ENCODE results near the gene G0S2. TPM values are rescaled to one million over a fixed set of nuclear protein-coding genes. Genes with fewer than 3 reads are reported as not detected.

Gene G0S2
- total RNA-seq, 1 donor from 2014 or later = 3.6 TPM

GRCh38 chr1:209628618-209629299 lies 46.5 kb upstream of the G0S2 start:
- peaks cover 18% of the 10 kb centered on the region for H3K27me3 Mint-ChIP-seq (ENCODE audit: low read depth)
- H3K27ac Mint-ChIP-seq = no peak overlapping the region
- H3K4me3 Mint-ChIP-seq = no peak overlapping the region
- H3K9me3 Mint-ChIP-seq = no peaks in the 10 kb centered on the region
- no peak for DNase-seq (ENCODE audit: low spot score in 2 of 2, unreplicated experiment in 2 of 2)
- peaks cover 2% of the 10 kb centered on the region for H3K4me1 Mint-ChIP-seq
- peaks cover 3% of the 10 kb centered on the region for H3K36me3 Mint-ChIP-seq
- no peak for TF ChIP-seq CTCF (IDR thresholded peaks at IDR 0.05; ENCODE audit: unreplicated experiment)

DNA sequence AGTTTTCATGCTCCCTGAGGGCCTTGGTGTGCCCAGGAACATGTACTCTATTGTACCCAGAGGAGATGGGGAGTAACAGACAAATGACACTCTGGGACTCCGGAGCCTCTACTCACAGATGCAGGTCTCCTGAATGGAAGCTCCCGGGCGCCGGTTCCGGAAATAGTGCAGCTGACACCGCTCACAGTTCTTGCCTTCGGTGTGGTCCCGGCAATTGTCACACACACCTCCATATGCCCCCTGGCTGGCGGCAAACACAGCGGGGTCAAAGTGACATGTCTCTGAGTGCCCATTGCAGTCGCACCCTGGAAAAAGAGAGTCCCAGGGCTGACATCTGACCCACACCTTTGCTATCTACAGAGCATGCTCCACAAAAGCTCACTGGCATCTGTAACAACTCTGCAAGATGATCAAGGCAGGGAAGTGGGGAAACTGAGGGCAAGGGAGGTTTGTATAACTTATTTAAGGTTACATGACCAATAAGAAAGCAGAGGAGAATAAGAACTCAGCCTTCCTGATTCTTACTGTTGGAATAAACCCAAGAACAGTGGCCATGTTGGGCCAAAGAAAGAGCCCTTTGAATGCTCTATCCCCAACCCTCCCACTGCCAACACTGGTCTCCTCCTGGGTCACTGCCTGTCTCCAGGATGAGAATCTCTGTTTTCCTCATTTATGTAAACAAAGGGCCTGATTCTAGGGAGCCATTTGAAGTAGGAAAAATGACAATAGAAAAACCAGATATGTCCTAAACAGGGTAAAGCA lies 45.4 kb upstream of the G0S2 start:
- Mint-ChIP-seq H3K4me1 (peaks cover 2% of the 10 kb centered on the region), H3K4me3 (no peak overlapping the region), H3K36me3 (peaks cover 3% of the 10 kb centered on the region), H3K9me3 (no peaks in the 10 kb centered on the region), H3K27ac (no peak overlapping the region), H3K27me3 (ENCODE audit: low read depth) (peaks cover 11% of the 10 kb centered on the region)
- DNase-seq (ENCODE audit: low spot score in 2 of 2, unreplicated experiment in 2 of 2) = no peak
- TF ChIP-seq CTCF (IDR thresholded peaks at IDR 0.05; ENCODE audit: unreplicated experiment) = no peak

GRCh38 chr1:209630383-209631225 lies 44.6 kb upstream of the G0S2 start:
- DNase-seq (ENCODE audit: low spot score in 2 of 2, unreplicated experiment in 2 of 2) = no peak
- TF ChIP-seq CTCF (IDR thresholded peaks at IDR 0.05; ENCODE audit: unreplicated experiment) = no peak
- H3K4me3 Mint-ChIP-seq = no peak overlapping the region
- peaks cover 6% of the 10 kb centered on the region for H3K36me3 Mint-ChIP-seq
- peaks cover 2% of the 10 kb centered on the region for H3K4me1 Mint-ChIP-seq
- H3K27ac Mint-ChIP-seq = no peak overlapping the region
- peaks cover 11% of the 10 kb centered on the region for H3K27me3 Mint-ChIP-seq (ENCODE audit: low read depth)
- H3K9me3 Mint-ChIP-seq = no peaks in the 10 kb centered on the region

GRCh38 chr1:209633335-209633997 lies 41.7 kb upstream of the G0S2 start:
- Mint-ChIP-seq H3K4me3 (no peak overlapping the region), H3K27me3 (ENCODE audit: low read depth) (peaks cover 8% of the 10 kb centered on the region)

More at GRCh38 chr1:209633335-209633997, 41.7 kb upstream of the G0S2 start:
- Mint-ChIP-seq H3K27ac (no peak overlapping the region), H3K36me3 (peaks cover 6% of the 10 kb centered on the region), H3K4me1 (no peaks in the 10 kb centered on the region), H3K9me3 (no peaks in the 10 kb centered on the region)
- DNase-seq (ENCODE audit: low spot score in 2 of 2, unreplicated experiment in 2 of 2) = no peak
- TF ChIP-seq CTCF (IDR thresholded peaks at IDR 0.05; ENCODE audit: unreplicated experiment) = no peak

Data from mesothelial cell of epicardium (in vitro differentiated cells).